Measurements from ENCODE around the gene PTPRM.

PTPRM gene

GRCh38 chr18:8279346-8279745 lies 712.2 kb downstream of the PTPRM start:
- no peak overlapping the region for H3K4me3 ChIP-seq (ENCODE audit: low read depth in 1 of 2, low read length in 1 of 2)
- H3K4me1 ChIP-seq (ENCODE audit: control insufficient read depth in 1 of 2, insufficient read depth in 1 of 2, low read depth in 1 of 2, low read length in 1 of 2): no peaks in the 10 kb centered on the region
- H3K36me3 ChIP-seq: no peaks in the 10 kb centered on the region
- no peaks in the 10 kb centered on the region for H3K9me3 ChIP-seq
- H3K27me3 ChIP-seq: no peaks in the 10 kb centered on the region
- TF ChIP-seq CTCF (IDR thresholded peaks at IDR 0.05): no peak
- H3K27ac ChIP-seq: no peak overlapping the region

- Histone ChIP-seq H3K9me3 (no peaks in the 10 kb centered on the region), H3K4me3 (ENCODE audit: low read depth in 1 of 2, low read length in 1 of 2) (no peak overlapping the region), H3K36me3 (no peaks in the 10 kb centered on the region), H3K27me3 (no peaks in the 10 kb centered on the region), H3K4me1 (ENCODE audit: control insufficient read depth in 1 of 2, insufficient read depth in 1 of 2, low read depth in 1 of 2, low read length in 1 of 2) (no peaks in the 10 kb centered on the region), H3K27ac (no peak overlapping the region)
- TF ChIP-seq CTCF (IDR thresholded peaks at IDR 0.05): no peak
Observed at GRCh38 chr18:8279781-8280330, 712.7 kb downstream of the PTPRM start.

DNA sequence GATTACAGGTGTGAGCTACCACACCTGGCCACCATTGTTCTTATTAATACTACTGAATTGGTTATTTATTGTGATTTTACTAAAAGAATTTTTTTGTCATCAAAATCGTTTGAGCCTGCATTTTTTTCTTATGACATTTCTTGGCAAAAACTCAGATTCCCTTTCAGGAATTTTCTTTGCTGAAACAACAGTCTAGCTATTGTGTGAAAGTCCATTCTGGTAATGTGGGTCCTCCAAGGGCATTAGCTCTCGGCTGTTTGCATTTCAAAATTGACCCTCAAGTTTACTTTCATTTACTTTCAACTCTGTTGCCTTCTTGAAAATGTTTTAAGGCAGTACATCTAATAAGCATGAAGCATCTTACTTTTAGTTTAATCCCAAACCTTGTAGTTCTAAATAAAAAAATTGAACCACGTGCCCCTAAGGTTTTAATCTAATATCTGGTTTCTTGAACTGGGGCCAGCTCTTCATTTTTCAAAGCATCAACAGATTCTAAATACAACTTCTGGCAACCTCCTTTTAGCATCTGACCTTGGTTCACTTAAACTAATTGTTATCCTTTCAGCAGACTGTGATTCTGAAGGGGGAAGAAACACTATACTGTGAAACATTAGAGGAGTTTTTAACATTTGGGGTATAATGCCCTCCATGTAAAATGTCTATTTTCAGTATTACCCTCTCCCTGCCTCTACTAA lies 716.9 kb downstream of the PTPRM start:
- no peaks in the 10 kb centered on the region for H3K9me3 ChIP-seq
- H3K27ac ChIP-seq: no peak overlapping the region
- TF ChIP-seq CTCF (IDR thresholded peaks at IDR 0.05): no peak
- H3K4me1 ChIP-seq (ENCODE audit: control insufficient read depth in 1 of 2, insufficient read depth in 1 of 2, low read depth in 1 of 2, low read length in 1 of 2): no peaks in the 10 kb centered on the region
- no peak overlapping the region for H3K4me3 ChIP-seq (ENCODE audit: low read depth in 1 of 2, low read length in 1 of 2)
- no peaks in the 10 kb centered on the region for H3K27me3 ChIP-seq
- no peaks in the 10 kb centered on the region for H3K36me3 ChIP-seq

- Histone ChIP-seq H3K36me3 (no peaks in the 10 kb centered on the region), H3K27me3 (no peaks in the 10 kb centered on the region), H3K27ac (no peak overlapping the region), H3K9me3 (no peaks in the 10 kb centered on the region), H3K4me3 (ENCODE audit: low read depth in 1 of 2, low read length in 1 of 2) (no peak overlapping the region), H3K4me1 (ENCODE audit: control insufficient read depth in 1 of 2, insufficient read depth in 1 of 2, low read depth in 1 of 2, low read length in 1 of 2) (no peaks in the 10 kb centered on the region)
- TF ChIP-seq CTCF (IDR thresholded peaks at IDR 0.05): no peak
Observed at GRCh38 chr18:8286303-8286702, 719.2 kb downstream of the PTPRM start.

- H3K36me3 ChIP-seq: no peaks in the 10 kb centered on the region
- H3K4me1 ChIP-seq (ENCODE audit: control insufficient read depth in 1 of 2, insufficient read depth in 1 of 2, low read depth in 1 of 2, low read length in 1 of 2): no peaks in the 10 kb centered on the region
- TF ChIP-seq CTCF (IDR thresholded peaks at IDR 0.05): no peak
Observed at GRCh38 chr18:8287196-8287885, 720.2 kb downstream of the PTPRM start.

More at GRCh38 chr18:8287196-8287885, 720.2 kb downstream of the PTPRM start:
- no peaks in the 10 kb centered on the region for H3K27me3 ChIP-seq
- no peak overlapping the region for H3K27ac ChIP-seq
- no peak overlapping the region for H3K4me3 ChIP-seq (ENCODE audit: low read depth in 1 of 2, low read length in 1 of 2)
- H3K9me3 ChIP-seq: no peaks in the 10 kb centered on the region

All from neutrophil (primary cell).